GM18867 (cell line): ENCODE measurements around the gene ZNF79.

ENCODE experiments used
- ATAC-seq: cut with Tn5 transposase; IDR thresholded peaks from one replicate; pipeline ENCODE4 v1.9.1; 2021; ENCODE audit warnings: mild to moderate bottlenecking, moderate library complexity; ENCODE audit not compliant: unreplicated experiment

The ZNF79 gene

GRCh38 chr9:127422787-127423186 is 1.4 kb upstream of the ZNF79 start:
- no peak for ATAC-seq

GRCh38 chr9:127423476-127423933 is 677 bp upstream of the ZNF79 start:
- ATAC-seq = no peak

GRCh38 chr9:127424676-127424999 is 456 bp downstream of the ZNF79 start:
- ATAC-seq = no peak

- ATAC-seq = no peak
These were observed 2.6 kb downstream of the ZNF79 start for GRCh38 chr9:127426756-127427155.

- no peak for ATAC-seq
These were observed 4.2 kb downstream of the ZNF79 start for GRCh38 chr9:127428348-127428747.

- ATAC-seq = no peak
These were observed 6.2 kb downstream of the ZNF79 start for GRCh38 chr9:127430415-127430814.

- ATAC-seq = no peak
These were observed 13.5 kb downstream of the ZNF79 start for GRCh38 chr9:127437497-127438264.

- no peak for ATAC-seq
These were observed 14.2 kb downstream of the ZNF79 start for GRCh38 chr9:127438394-127438793.

GRCh38 chr9:127444283-127444920 is 20.2 kb downstream of the ZNF79 start:
- no peak for ATAC-seq

- no peak for ATAC-seq
These were observed 21.0 kb downstream of the ZNF79 start for GRCh38 chr9:127444921-127445850.

- no peak for ATAC-seq
These were observed 21.9 kb downstream of the ZNF79 start for GRCh38 chr9:127445851-127446712.

- no peak for ATAC-seq
These were observed 22.7 kb downstream of the ZNF79 start for GRCh38 chr9:127446713-127447415.

- ATAC-seq = no peak
These were observed 23.4 kb downstream of the ZNF79 start for GRCh38 chr9:127447416-127448111.

GRCh38 chr9:127448112-127448805 is 24.1 kb downstream of the ZNF79 start:
- ATAC-seq = no peak

GRCh38 chr9:127449332-127449966 is 25.3 kb downstream of the ZNF79 start:
- ATAC-seq = no peak

- ATAC-seq = no peak
These were observed 26.1 kb downstream of the ZNF79 start for GRCh38 chr9:127450243-127450760.

- ATAC-seq = peak; percentile 61
These were observed 26.8 kb downstream of the ZNF79 start, which contains the start of the genes LRSAM1 and RPL12 for GRCh38 chr9:127450830-127451607. Gene LRSAM1 (plus strand): TSS chr9:127451510. CDS start chr9:127454528, 3,018 bp downstream. Gene RPL12 (minus strand): TSS chr9:127451406. CDS start chr9:127451317, 89 bp downstream.
